Activated T-cell treated with anti-CD3 and anti-CD28 coated beads, Interleukin-2, amount 50 U/mL, for 1 hour (primary cell): Measurements from ENCODE around the gene ATRNL1.
"Not testable (repeated sequence)": the region's sequence is repeated elsewhere in the genome, so short reads cannot be mapped to it uniquely, and the experiment has no call there.

ENCODE experiments used
- DNase-seq: peaks from one replicate; pipeline ENCODE4 v3.0.0-alpha.2; 2020

The ATRNL1 gene

GRCh38 chr10:115222039-115222438 lies 128.9 kb downstream of the ATRNL1 start:
- no peak for DNase-seq

- DNase-seq: no peak
Observed at GRCh38 chr10:115239761-115240160, 146.6 kb downstream of the ATRNL1 start.

- no peak for DNase-seq
Observed at GRCh38 chr10:115250784-115251183, 157.6 kb downstream of the ATRNL1 start.

GRCh38 chr10:115253765-115254164 lies 160.6 kb downstream of the ATRNL1 start:
- not testable (repeated sequence) for DNase-seq

- no peak for DNase-seq
Observed at GRCh38 chr10:115272482-115272881, 179.3 kb downstream of the ATRNL1 start.

- no peak for DNase-seq
Observed at GRCh38 chr10:115278294-115278693, 185.1 kb downstream of the ATRNL1 start.

GRCh38 chr10:115295213-115295805 lies 202.1 kb downstream of the ATRNL1 start:
- no peak for DNase-seq

- no peak for DNase-seq
Observed at GRCh38 chr10:115300080-115300479, 206.9 kb downstream of the ATRNL1 start.

GRCh38 chr10:115319669-115320068 lies 226.5 kb downstream of the ATRNL1 start:
- not testable (repeated sequence) for DNase-seq

- DNase-seq: no peak
Observed at GRCh38 chr10:115321360-115321759, 228.2 kb downstream of the ATRNL1 start.

- no peak for DNase-seq
Observed at GRCh38 chr10:115328331-115328730, 235.2 kb downstream of the ATRNL1 start.

- DNase-seq: no peak
Observed at GRCh38 chr10:115335366-115335765, 242.2 kb downstream of the ATRNL1 start.

GRCh38 chr10:115355162-115355760 lies 262.1 kb downstream of the ATRNL1 start:
- no peak for DNase-seq

- DNase-seq: not testable (repeated sequence)
Observed at GRCh38 chr10:115367920-115368319, 274.8 kb downstream of the ATRNL1 start.

GRCh38 chr10:115379064-115379463 lies 285.9 kb downstream of the ATRNL1 start:
- DNase-seq: no peak

- no peak for DNase-seq
Observed at GRCh38 chr10:115384665-115385064, 291.5 kb downstream of the ATRNL1 start.

- DNase-seq: no peak
Observed at GRCh38 chr10:115390607-115391006, 297.4 kb downstream of the ATRNL1 start.

GRCh38 chr10:115398026-115398425 lies 304.9 kb downstream of the ATRNL1 start:
- DNase-seq: no peak

GRCh38 chr10:115402699-115403098 lies 309.5 kb downstream of the ATRNL1 start:
- DNase-seq: no peak

- not testable (repeated sequence) for DNase-seq
Observed at GRCh38 chr10:115405838-115406237, 312.7 kb downstream of the ATRNL1 start.

- DNase-seq: no peak
Observed at GRCh38 chr10:115409347-115409746, 316.2 kb downstream of the ATRNL1 start.

GRCh38 chr10:115417585-115418265 lies 324.6 kb downstream of the ATRNL1 start:
- DNase-seq: no peak

- DNase-seq: no peak
Observed at GRCh38 chr10:115422624-115423023, 329.5 kb downstream of the ATRNL1 start.

GRCh38 chr10:115427611-115428010 lies 334.4 kb downstream of the ATRNL1 start:
- no peak for DNase-seq
